ENCODE data around the gene TIMP3.

Gene TIMP3

GRCh38 chr22:32760815-32761214 is 40.7 kb upstream of the TIMP3 start:
- Histone ChIP-seq H4K20me1 (no peaks in the 10 kb centered on the region), H3K27ac (no peak overlapping the region), H3K4me3 (no peak overlapping the region), H3K36me3 (no peaks in the 10 kb centered on the region), H3K9me3 (replicated peaks in 1 of 11) (no peaks in the 10 kb centered on the region), H3K4me1 (peaks cover 0 to 15% (median 3%) of the 10 kb centered on the region in 10 experiments; a peak in 10 of 20 replicates), H3K4me2 (no peak overlapping the region), H3K9ac (no peak overlapping the region), H3K27me3 (peaks cover 0 to 16% (median 11%) of the 10 kb centered on the region in 11 experiments; a peak in 11 of 22 replicates)
- no peak for TF ChIP-seq Cebpa-rat (IDR thresholded peaks at IDR 0.05)

- H3K9me3 ChIP-seq (replicated peaks in 1 of 11), result no peaks in the 10 kb centered on the region
- H3K9ac ChIP-seq, result no peak overlapping the region
- no peaks in the 10 kb centered on the region for H4K20me1 ChIP-seq
- H3K27ac ChIP-seq, result no peak overlapping the region
- H3K36me3 ChIP-seq, result no peaks in the 10 kb centered on the region
- peaks cover 0 to 15% (median 3%) of the 10 kb centered on the region in 10 experiments; a peak in 10 of 20 replicates for H3K4me1 ChIP-seq
- H3K4me2 ChIP-seq, result peak overlapping the region in 4 of 11 experiments; percentile 2 to 48 (median 17); a peak in 6 of 22 replicates
- no peak for TF ChIP-seq Cebpa-rat (IDR thresholded peaks at IDR 0.05)
- H3K4me3 ChIP-seq, result no peak overlapping the region
- H3K27me3 ChIP-seq, result peaks cover 0 to 16% (median 11%) of the 10 kb centered on the region in 11 experiments; a peak in 11 of 22 replicates
Observed at GRCh38 chr22:32761251-32761903, 40.1 kb upstream of the TIMP3 start.

GRCh38 chr22:32764330-32765131 is 37.0 kb upstream of the TIMP3 start:
- H3K4me3 ChIP-seq, result no peak overlapping the region
- peaks cover 0 to 16% (median 11%) of the 10 kb centered on the region in 11 experiments; a peak in 11 of 22 replicates for H3K27me3 ChIP-seq
- peak overlapping the region in 5 of 11 experiments; percentile 19 to 49 (median 41); a peak in 6 of 22 replicates for H3K4me2 ChIP-seq
- no peak overlapping the region for H3K27ac ChIP-seq
- no peak overlapping the region for H3K9ac ChIP-seq
- peaks cover 0 to 15% (median 3%) of the 10 kb centered on the region in 10 experiments; a peak in 10 of 20 replicates for H3K4me1 ChIP-seq
- H3K9me3 ChIP-seq (replicated peaks in 1 of 11), result no peaks in the 10 kb centered on the region
- H3K36me3 ChIP-seq, result no peaks in the 10 kb centered on the region
- no peak for TF ChIP-seq Cebpa-rat (IDR thresholded peaks at IDR 0.05)
- no peaks in the 10 kb centered on the region for H4K20me1 ChIP-seq

- Histone ChIP-seq H3K27me3 (peaks cover 0 to 16% (median 11%) of the 10 kb centered on the region in 11 experiments; a peak in 11 of 22 replicates), H3K36me3 (no peaks in the 10 kb centered on the region)
- no peak for TF ChIP-seq Cebpa-rat (IDR thresholded peaks at IDR 0.05)
Observed at GRCh38 chr22:32765132-32765618, 36.3 kb upstream of the TIMP3 start.

GRCh38 chr22:32771756-32772155 is 29.7 kb upstream of the TIMP3 start:
- Histone ChIP-seq H3K36me3 (no peaks in the 10 kb centered on the region), H4K20me1 (no peaks in the 10 kb centered on the region), H3K27me3 (no peaks in the 10 kb centered on the region), H3K9ac (no peak overlapping the region), H3K27ac (no peak overlapping the region), H3K9me3 (replicated peaks in 1 of 11) (no peaks in the 10 kb centered on the region; a peak in 2 of 22 replicates), H3K4me3 (no peak overlapping the region), H3K4me1 (peaks cover 4 to 10% (median 8%) of the 10 kb centered on the region in 10 experiments; a peak in 16 of 20 replicates), H3K4me2 (no peak overlapping the region)
- no peak for TF ChIP-seq Cebpa-rat (IDR thresholded peaks at IDR 0.05)

More at GRCh38 chr22:32765132-32765618, 36.3 kb upstream of the TIMP3 start:
- H3K9me3 ChIP-seq (replicated peaks in 1 of 11), result no peaks in the 10 kb centered on the region
- H3K4me2 ChIP-seq, result no peak overlapping the region
- H3K9ac ChIP-seq, result no peak overlapping the region
- H3K4me3 ChIP-seq, result no peak overlapping the region
- H4K20me1 ChIP-seq, result no peaks in the 10 kb centered on the region
- H3K4me1 ChIP-seq, result peaks cover 0 to 15% (median 3%) of the 10 kb centered on the region in 10 experiments; a peak in 10 of 20 replicates
- H3K27ac ChIP-seq, result no peak overlapping the region

GRCh38 chr22:32775957-32776356 is 25.5 kb upstream of the TIMP3 start:
- H3K27me3 ChIP-seq, result no peaks in the 10 kb centered on the region
- H4K20me1 ChIP-seq, result no peaks in the 10 kb centered on the region
- no peaks in the 10 kb centered on the region; a peak in 2 of 22 replicates for H3K9me3 ChIP-seq (replicated peaks in 1 of 11)
- peaks cover 5 to 22% (median 11%) of the 10 kb centered on the region in 10 experiments; a peak in 16 of 20 replicates for H3K4me1 ChIP-seq
- peak overlapping the region in 8 of 11 experiments; percentile 34 to 63 (median 56); a peak in 11 of 22 replicates for H3K4me2 ChIP-seq
- no peak overlapping the region for H3K4me3 ChIP-seq
- H3K9ac ChIP-seq, result no peak overlapping the region
- TF ChIP-seq Cebpa-rat (IDR thresholded peaks at IDR 0.05), result no peak
- H3K27ac ChIP-seq, result no peak overlapping the region
- H3K36me3 ChIP-seq, result no peaks in the 10 kb centered on the region

GRCh38 chr22:32776397-32776796 is 25.1 kb upstream of the TIMP3 start:
- H3K9ac ChIP-seq, result no peak overlapping the region
- peak overlapping the region in 9 of 11 experiments; percentile 9 to 63 (median 55); a peak in 17 of 22 replicates for H3K4me2 ChIP-seq
- no peaks in the 10 kb centered on the region; a peak in 1 of 22 replicates for H3K9me3 ChIP-seq (replicated peaks in 1 of 11)
- no peaks in the 10 kb centered on the region for H4K20me1 ChIP-seq
- H3K4me1 ChIP-seq, result peaks cover 5 to 22% (median 11%) of the 10 kb centered on the region in 10 experiments; a peak in 16 of 20 replicates
- H3K36me3 ChIP-seq, result no peaks in the 10 kb centered on the region
- H3K27me3 ChIP-seq, result no peaks in the 10 kb centered on the region
- no peak for TF ChIP-seq Cebpa-rat (IDR thresholded peaks at IDR 0.05)
- H3K27ac ChIP-seq, result no peak overlapping the region
- no peak overlapping the region for H3K4me3 ChIP-seq

GRCh38 chr22:32776802-32777201 is 24.7 kb upstream of the TIMP3 start:
- H3K4me3 ChIP-seq, result no peak overlapping the region
- no peak overlapping the region for H3K27ac ChIP-seq
- no peak overlapping the region for H3K9ac ChIP-seq
- H3K36me3 ChIP-seq, result no peaks in the 10 kb centered on the region
- peaks cover 5 to 22% (median 11%) of the 10 kb centered on the region in 10 experiments; a peak in 16 of 20 replicates for H3K4me1 ChIP-seq
- no peaks in the 10 kb centered on the region; a peak in 1 of 22 replicates for H3K9me3 ChIP-seq (replicated peaks in 1 of 11)
- TF ChIP-seq Cebpa-rat (IDR thresholded peaks at IDR 0.05), result no peak
- H4K20me1 ChIP-seq, result no peaks in the 10 kb centered on the region
- peak overlapping the region in 9 of 11 experiments; percentile 9 to 63 (median 55); a peak in 17 of 22 replicates for H3K4me2 ChIP-seq
- H3K27me3 ChIP-seq, result no peaks in the 10 kb centered on the region

GRCh38 chr22:32777987-32778386 is 23.5 kb upstream of the TIMP3 start:
- no peak overlapping the region for H3K9ac ChIP-seq
- H3K4me3 ChIP-seq, result no peak overlapping the region
- no peak overlapping the region for H3K4me2 ChIP-seq
- H3K9me3 ChIP-seq (replicated peaks in 1 of 11), result no peaks in the 10 kb centered on the region; a peak in 1 of 22 replicates
- no peaks in the 10 kb centered on the region for H3K27me3 ChIP-seq
- H3K4me1 ChIP-seq, result peaks cover 5 to 22% (median 11%) of the 10 kb centered on the region in 10 experiments; a peak in 16 of 20 replicates
- H3K27ac ChIP-seq, result no peak overlapping the region
- H4K20me1 ChIP-seq, result no peaks in the 10 kb centered on the region
- no peaks in the 10 kb centered on the region for H3K36me3 ChIP-seq
- no peak for TF ChIP-seq Cebpa-rat (IDR thresholded peaks at IDR 0.05)

Measured in BLaER1 treated with 17β-estradiol and CSF1 and Interleukin-3, amounts not matched to agents 10 nM and 100 nM (cell line).